Measurements from ENCODE around the gene SYTL2. TPM values are rescaled to one million over a fixed set of nuclear protein-coding genes. Genes with fewer than 3 reads are reported as not detected.

Gene SYTL2
- polyA plus RNA-seq, 1 experiment, result 43.5 TPM

DNA sequence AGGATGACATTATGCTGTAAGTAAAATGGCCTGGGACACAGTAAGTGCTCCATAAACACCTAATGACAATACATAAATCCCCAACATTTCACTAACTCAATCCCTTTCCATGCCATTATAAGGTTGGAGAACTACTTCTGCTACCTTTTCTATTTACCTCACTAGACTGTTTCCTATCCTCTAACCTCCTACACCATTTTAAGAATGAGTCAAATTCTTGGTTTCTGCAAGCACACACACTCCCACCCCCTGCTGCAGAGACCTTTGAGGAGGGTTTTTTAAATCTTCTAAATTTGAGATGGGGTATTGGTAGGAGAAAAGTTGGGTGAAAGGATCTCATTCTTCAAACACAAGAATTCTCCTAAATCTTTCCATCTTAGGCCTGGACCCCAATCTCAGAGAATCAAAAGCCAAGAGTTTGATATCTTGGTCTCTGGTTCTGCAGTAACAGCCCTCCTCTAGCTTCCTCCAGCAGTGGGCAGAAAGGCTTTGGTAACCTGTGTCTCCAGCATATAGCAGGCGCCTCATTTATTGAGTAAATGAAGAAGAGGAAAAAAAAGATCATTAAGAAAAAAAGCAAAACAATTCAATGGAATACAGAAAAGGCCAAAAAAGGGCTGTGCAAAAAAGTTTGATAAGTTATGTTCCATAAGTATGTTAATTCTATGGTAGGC is 42.3 kb downstream of the SYTL2 start:
- Histone ChIP-seq H3K36me3 (ENCODE audit: control insufficient read depth, insufficient read depth, low read length) (no peaks in the 10 kb centered on the region), H3K4me3 (ENCODE audit: low read depth, low read length) (no peak overlapping the region), H3K27me3 (ENCODE audit: control insufficient read depth, insufficient read depth, low read length) (no peaks in the 10 kb centered on the region)
- ChIA-PET CTCF (no interaction called here), POLR2A (no interaction called here)
- TF ChIP-seq, protein P1, sequence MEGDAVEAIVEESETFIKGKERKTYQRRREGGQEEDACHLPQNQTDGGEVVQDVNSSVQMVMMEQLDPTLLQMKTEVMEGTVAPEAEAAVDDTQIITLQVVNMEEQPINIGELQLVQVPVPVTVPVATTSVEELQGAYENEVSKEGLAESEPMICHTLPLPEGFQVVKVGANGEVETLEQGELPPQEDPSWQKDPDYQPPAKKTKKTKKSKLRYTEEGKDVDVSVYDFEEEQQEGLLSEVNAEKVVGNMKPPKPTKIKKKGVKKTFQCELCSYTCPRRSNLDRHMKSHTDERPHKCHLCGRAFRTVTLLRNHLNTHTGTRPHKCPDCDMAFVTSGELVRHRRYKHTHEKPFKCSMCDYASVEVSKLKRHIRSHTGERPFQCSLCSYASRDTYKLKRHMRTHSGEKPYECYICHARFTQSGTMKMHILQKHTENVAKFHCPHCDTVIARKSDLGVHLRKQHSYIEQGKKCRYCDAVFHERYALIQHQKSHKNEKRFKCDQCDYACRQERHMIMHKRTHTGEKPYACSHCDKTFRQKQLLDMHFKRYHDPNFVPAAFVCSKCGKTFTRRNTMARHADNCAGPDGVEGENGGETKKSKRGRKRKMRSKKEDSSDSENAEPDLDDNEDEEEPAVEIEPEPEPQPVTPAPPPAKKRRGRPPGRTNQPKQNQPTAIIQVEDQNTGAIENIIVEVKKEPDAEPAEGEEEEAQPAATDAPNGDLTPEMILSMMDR (IDR thresholded peaks at IDR 0.05; ENCODE audit: insufficient read depth, low read depth, low read length), result no peak
- DNase-seq (ENCODE audit: low read depth), result no peak

DNA sequence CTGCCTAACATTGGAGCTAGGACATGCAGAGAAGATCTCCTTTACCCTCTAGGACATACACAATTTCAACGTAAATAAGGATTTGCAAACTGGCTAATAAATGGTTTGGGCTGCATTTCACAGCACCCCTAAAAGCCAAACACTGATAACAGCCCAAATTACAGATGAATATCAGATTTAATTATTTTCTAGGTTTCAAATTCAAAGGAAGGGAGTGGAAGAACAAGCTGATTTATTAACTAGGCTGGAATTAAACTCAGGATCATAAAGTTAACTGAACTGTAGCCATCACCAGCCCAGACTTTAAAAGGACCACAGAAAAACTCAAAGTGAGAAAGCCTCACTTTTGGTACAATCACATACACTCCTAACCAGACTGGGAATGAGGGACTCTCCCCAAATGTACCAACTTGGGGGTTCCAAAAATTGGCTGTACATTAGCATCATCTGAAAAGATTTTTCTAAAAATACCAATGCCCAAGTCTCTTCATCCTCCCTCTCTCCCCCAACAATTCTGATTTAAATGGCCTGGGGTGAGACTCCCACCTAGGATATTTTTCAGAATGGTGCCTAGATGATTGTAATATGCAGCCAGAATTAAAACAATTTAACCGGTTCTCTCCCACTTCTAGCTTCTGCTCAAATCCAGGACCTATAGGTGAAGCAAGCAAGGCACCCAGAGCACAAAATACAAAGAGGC is 43.5 kb downstream of the SYTL2 start:
- no peaks in the 10 kb centered on the region for H3K27me3 ChIP-seq (ENCODE audit: control insufficient read depth, insufficient read depth, low read length)
- ChIA-PET CTCF (interaction anchor here (1.2 kb wide), 1 partner anchor 8 kb away, joined by 3 read pairs; no protein-coding TSS in a partner anchor), POLR2A (interaction anchor here (0.6 kb wide), 1 partner anchor 597 kb away, joined by 3 read pairs; no protein-coding TSS in a partner anchor)
- no peak for DNase-seq (ENCODE audit: low read depth)
- H3K4me3 ChIP-seq (ENCODE audit: low read depth, low read length), result no peak overlapping the region
- no peaks in the 10 kb centered on the region for H3K36me3 ChIP-seq (ENCODE audit: control insufficient read depth, insufficient read depth, low read length)
- TF ChIP-seq, protein P1 (IDR thresholded peaks at IDR 0.05; ENCODE audit: insufficient read depth, low read depth, low read length), result no peak

DNA sequence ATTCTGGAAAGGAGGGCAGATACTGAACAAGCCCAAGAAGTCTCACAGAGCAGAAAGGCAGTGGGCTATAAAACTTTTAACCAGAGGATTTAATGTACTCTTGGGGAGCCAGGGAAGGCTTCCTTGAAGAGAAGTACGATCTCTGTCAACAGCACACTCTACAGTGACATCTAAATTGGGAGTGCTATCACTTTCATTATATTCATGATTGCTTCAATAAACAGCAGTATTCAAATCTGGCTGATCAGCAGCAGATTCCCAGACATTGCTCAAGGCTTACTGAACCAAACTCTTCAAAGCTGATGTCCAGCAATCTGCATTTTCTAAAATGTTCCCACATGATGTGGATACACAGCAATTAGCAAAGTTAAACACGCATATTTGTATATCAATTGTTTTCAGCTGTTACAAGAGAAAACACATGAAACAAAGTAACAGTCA is 44.2 kb downstream of the SYTL2 start:
- peak; percentile 66 for DNase-seq (ENCODE audit: low read depth)
- Histone ChIP-seq H3K27me3 (ENCODE audit: control insufficient read depth, insufficient read depth, low read length) (no peaks in the 10 kb centered on the region), H3K36me3 (ENCODE audit: control insufficient read depth, insufficient read depth, low read length) (no peaks in the 10 kb centered on the region), H3K4me3 (ENCODE audit: low read depth, low read length) (no peak overlapping the region)
- TF ChIP-seq, protein P1 (IDR thresholded peaks at IDR 0.05; ENCODE audit: insufficient read depth, low read depth, low read length), result no peak
- ChIA-PET POLR2A (no interaction called here), CTCF (interaction anchor here (1.2 kb wide), 1 partner anchor 9 kb away, joined by 3 read pairs; no protein-coding TSS in a partner anchor)

DNA sequence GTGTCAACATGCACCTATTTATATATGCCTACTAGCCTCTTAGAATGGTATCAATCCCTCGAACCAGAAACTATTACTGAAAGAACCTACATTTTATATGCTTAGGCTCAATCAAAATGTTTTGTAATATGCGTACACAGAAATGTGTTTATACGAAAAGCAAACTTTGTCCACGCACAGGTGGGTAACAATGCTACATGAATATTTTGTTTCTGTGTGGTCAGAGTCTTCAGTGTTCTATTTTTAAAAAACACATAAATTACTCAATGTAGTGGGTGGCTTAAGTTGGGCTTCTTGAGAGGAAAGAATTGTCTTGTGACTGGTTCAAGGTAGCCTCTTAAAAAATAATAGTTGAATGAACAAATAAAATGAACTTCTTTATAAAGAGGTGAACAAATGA is 46.1 kb downstream of the SYTL2 start:
- no peak for DNase-seq (ENCODE audit: low read depth)
- ChIA-PET CTCF (no interaction called here), POLR2A (no interaction called here)
- H3K27me3 ChIP-seq (ENCODE audit: control insufficient read depth, insufficient read depth, low read length), result no peaks in the 10 kb centered on the region
- H3K36me3 ChIP-seq (ENCODE audit: control insufficient read depth, insufficient read depth, low read length), result no peaks in the 10 kb centered on the region
- no peak overlapping the region for H3K4me3 ChIP-seq (ENCODE audit: low read depth, low read length)
- TF ChIP-seq, protein P1 (IDR thresholded peaks at IDR 0.05; ENCODE audit: insufficient read depth, low read depth, low read length), result no peak

DNA sequence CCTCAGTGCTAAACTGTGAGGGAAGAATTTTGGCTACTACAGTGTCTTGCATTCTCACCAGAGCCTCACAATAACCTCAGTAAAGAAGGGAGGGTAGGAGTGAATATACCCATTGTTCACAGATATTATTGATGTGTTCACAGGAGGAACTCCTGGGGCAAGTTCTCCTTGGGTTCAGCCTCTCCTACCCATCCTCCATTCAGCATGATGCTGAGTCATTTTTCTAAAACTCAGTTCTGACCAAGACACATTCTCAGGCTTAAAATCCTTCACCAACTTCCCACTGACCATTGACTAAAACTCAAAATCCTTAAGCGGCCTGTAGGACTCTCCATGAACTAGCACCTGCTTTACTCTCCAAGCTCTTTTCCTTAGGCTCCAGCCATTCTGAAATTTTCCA is 48.7 kb downstream of the SYTL2 start:
- H3K4me3 ChIP-seq (ENCODE audit: low read depth, low read length), result no peak overlapping the region
- POLR2A ChIA-PET, result no interaction called here
- DNase-seq (ENCODE audit: low read depth), result no peak
- no peaks in the 10 kb centered on the region for H3K27me3 ChIP-seq (ENCODE audit: control insufficient read depth, insufficient read depth, low read length)
- CTCF ChIA-PET, result interaction anchor here (1.3 kb wide), 1 partner anchor 21 kb away, joined by 3 read pairs; no protein-coding TSS in a partner anchor
- H3K36me3 ChIP-seq (ENCODE audit: control insufficient read depth, insufficient read depth, low read length), result no peaks in the 10 kb centered on the region
- TF ChIP-seq, protein P1 (IDR thresholded peaks at IDR 0.05; ENCODE audit: insufficient read depth, low read depth, low read length), result no peak
